SU-DHL-6 (cell line): ENCODE measurements around the gene SCLT1.

Experiments
- EZH2phosphoT487 ChIP-seq: fragments of 200-600 bp; sonication (generic), shearing (Covaris generic); conservative IDR thresholded peaks from 2 replicates; pipeline ENCODE4 v1.6.1; 2018; ENCODE audit warnings: mild to moderate bottlenecking, antibody characterized with exemption, low read length, moderate library complexity, mixed read lengths
- TF ChIP-seq, protein P1 (sequence below): fragments of 200-600 bp; sonication (generic); IDR thresholded peaks from one replicate; pipeline ENCODE4 v1.5.1; 2017; ENCODE audit warnings: antibody characterized with exemption, mild to moderate bottlenecking, low read length, moderate library complexity; ENCODE audit not compliant: insufficient read depth, poor library complexity, severe bottlenecking

GRCh38 chr4:128869776-128870509 is 223.4 kb downstream of the SCLT1 start:
- TF ChIP-seq, protein P1, sequence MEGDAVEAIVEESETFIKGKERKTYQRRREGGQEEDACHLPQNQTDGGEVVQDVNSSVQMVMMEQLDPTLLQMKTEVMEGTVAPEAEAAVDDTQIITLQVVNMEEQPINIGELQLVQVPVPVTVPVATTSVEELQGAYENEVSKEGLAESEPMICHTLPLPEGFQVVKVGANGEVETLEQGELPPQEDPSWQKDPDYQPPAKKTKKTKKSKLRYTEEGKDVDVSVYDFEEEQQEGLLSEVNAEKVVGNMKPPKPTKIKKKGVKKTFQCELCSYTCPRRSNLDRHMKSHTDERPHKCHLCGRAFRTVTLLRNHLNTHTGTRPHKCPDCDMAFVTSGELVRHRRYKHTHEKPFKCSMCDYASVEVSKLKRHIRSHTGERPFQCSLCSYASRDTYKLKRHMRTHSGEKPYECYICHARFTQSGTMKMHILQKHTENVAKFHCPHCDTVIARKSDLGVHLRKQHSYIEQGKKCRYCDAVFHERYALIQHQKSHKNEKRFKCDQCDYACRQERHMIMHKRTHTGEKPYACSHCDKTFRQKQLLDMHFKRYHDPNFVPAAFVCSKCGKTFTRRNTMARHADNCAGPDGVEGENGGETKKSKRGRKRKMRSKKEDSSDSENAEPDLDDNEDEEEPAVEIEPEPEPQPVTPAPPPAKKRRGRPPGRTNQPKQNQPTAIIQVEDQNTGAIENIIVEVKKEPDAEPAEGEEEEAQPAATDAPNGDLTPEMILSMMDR: no peak
- no peak for TF ChIP-seq EZH2phosphoT487
